D721Med (cell line): Measurements from ENCODE around the gene ERN1.

Source experiments
- DNase-seq: peaks from one replicate; pipeline ENCODE4 v3.0.0; 2011; ENCODE audit warnings: low spot score; ENCODE audit not compliant: insufficient read length
- FAIRE-seq: peaks from 2 replicates; lab custom pipeline; 2011; peaks lifted over from hg19 to GRCh38; lab: Jason Lieb, UNC
- TF ChIP-seq, protein P1 (sequence below): IDR thresholded peaks from 2 replicates; pipeline ENCODE4 v1.5.1; 2012; ENCODE audit warnings: mild to moderate bottlenecking, control low read depth; ENCODE audit not compliant: insufficient read depth; ENCODE audit errors: missing control alignments

Gene ERN1

GRCh38 chr17:64120159-64120810, 9.7 kb downstream of the ERN1 start:
- TF ChIP-seq, protein P1, sequence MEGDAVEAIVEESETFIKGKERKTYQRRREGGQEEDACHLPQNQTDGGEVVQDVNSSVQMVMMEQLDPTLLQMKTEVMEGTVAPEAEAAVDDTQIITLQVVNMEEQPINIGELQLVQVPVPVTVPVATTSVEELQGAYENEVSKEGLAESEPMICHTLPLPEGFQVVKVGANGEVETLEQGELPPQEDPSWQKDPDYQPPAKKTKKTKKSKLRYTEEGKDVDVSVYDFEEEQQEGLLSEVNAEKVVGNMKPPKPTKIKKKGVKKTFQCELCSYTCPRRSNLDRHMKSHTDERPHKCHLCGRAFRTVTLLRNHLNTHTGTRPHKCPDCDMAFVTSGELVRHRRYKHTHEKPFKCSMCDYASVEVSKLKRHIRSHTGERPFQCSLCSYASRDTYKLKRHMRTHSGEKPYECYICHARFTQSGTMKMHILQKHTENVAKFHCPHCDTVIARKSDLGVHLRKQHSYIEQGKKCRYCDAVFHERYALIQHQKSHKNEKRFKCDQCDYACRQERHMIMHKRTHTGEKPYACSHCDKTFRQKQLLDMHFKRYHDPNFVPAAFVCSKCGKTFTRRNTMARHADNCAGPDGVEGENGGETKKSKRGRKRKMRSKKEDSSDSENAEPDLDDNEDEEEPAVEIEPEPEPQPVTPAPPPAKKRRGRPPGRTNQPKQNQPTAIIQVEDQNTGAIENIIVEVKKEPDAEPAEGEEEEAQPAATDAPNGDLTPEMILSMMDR = no peak
- FAIRE-seq = no peak

DNA sequence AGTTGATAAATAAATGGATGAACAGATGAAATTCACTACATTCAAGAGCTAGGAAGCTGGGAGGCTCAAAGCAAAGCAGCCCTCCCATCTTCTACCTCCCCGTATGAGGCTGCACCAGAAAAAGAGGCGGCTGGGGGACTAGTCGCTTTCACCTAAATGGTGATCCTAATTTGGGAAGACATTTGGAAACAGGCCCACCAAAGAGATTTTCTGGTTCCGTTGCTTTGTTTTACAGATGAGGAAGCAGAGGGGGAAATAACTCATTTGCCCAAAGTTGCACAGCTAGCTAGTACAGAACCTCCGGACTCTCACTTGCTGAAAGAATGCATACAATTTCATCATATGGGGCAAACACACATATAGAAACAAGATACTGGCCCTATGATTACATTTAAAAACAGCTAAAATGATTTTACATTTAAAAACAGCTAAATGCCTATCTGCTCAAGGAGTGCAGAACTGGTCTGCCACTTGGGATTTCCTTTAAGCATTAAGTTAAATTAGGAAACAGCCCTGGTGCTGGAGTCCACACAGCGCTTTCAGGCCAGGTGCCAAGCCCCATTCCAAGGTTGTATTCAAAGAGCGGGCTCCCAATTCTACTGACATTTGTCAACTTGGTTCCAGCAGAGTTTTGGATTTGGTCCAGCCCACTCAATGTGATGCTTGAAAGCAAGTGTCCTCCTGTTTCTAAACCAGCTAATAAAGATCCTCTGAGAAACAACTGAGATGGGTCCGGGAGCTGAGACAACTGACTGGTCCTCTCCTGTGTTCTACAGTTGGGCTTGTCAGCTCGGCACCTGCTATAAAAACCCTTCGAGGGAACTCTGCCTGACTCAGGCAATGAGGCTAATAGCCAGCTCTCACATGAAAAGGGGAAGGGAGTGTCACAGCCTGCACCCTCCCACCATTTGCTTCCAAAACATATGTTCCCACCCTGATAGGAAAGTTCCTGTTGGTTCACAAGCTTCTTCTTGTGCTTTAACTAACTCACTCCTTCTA, 11.7 kb downstream of the ERN1 start:
- FAIRE-seq (no peak), DNase-seq (no peak)

More at GRCh38 chr17:64120159-64120810, 9.7 kb downstream of the ERN1 start:
- no peak for DNase-seq

GRCh38 chr17:64115822-64116534, 14.0 kb downstream of the ERN1 start:
- no peak for DNase-seq
- no peak for FAIRE-seq

More for the DNA sequence above, 11.7 kb downstream of the ERN1 start:
- TF ChIP-seq, protein P1 = no peak

DNA sequence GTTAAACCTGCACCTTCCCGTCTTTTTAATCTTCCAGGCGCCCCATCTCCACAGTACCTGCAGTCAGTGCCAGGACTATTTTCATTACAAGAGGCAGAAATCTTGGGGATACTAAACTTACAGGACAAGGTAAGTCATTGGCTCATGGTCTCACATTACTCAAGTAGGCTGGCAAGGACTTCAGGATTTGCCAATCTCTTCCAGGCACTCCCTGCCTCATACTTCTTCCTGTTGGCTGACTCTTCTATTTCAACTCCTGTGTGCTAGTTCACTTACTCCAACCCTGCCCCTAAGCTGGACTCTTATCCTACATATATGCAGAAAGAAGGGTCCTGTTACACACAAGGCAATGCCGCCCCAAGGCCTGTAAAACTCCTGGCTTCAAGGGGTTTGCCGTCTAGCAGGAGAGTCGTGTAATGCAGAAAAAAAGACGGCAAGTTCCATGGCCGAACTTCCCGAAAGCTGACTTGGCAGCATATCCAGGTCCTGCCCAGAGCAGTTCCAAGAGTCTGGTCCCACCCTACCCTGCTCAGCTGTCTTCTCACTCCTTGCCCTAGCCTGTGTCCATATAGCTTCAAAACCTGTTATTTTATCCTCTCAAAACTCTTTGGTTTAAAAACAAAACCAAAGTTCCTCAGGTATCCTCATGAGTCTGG, 14.8 kb downstream of the ERN1 start:
- DNase-seq (no peak), FAIRE-seq (no peak)
- TF ChIP-seq, protein P1 = no peak

More at GRCh38 chr17:64115822-64116534, 14.0 kb downstream of the ERN1 start:
- TF ChIP-seq, protein P1 = no peak

DNA sequence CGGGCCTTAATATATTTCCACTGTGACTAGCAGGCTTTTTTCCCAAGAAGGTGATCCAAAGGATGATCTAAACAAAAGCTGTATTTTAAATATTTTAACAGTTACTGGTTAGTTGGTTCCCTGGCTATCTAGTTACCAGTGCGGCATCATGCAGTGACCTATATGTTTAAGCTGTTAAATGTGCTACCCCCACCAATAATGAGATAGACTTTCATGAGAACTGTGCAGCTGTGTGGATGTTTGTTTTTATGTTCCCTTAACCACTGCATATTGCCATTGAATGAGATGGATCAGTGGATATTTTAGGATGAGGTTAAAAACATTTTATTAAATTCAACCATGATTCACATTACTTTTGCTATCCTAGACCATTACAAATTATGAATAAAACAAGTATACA, 16.9 kb downstream of the ERN1 start:
- DNase-seq = no peak
- FAIRE-seq = no peak
- TF ChIP-seq, protein P1 = no peak

- no peak for FAIRE-seq
- DNase-seq = no peak
- TF ChIP-seq, protein P1 = no peak
Measured at GRCh38 chr17:64111831-64112230, 18.1 kb downstream of the ERN1 start.
